Endodermal cell (in vitro differentiated cells): ENCODE results near the gene STUB1. TPM values are rescaled to one million over a fixed set of nuclear protein-coding genes. Genes with fewer than 3 reads are reported as not detected.

Experiments
- DNase-seq: peaks from one replicate; pipeline ENCODE4 v3.0.0-alpha.2; 2017
- H3K27ac ChIP-seq: 2 replicates; pipeline ENCODE4 v1.5.1; 2013; ENCODE audit warnings: mild to moderate bottlenecking, low read depth, low read length, moderate library complexity
- H3K27me3 ChIP-seq: 2 replicates; pipeline ENCODE4 v1.6.1; 2013; ENCODE audit warnings: mild to moderate bottlenecking, low read length, moderate library complexity; ENCODE audit not compliant: insufficient read depth, control insufficient read depth, poor library complexity, severe bottlenecking
- H3K36me3 ChIP-seq: 2 replicates; pipeline ENCODE4 v1.7.0; 2013; ENCODE audit warnings: mild to moderate bottlenecking, low read length, moderate library complexity; ENCODE audit not compliant: control insufficient read depth, insufficient read depth
- H3K4me1 ChIP-seq: one replicate; pipeline ENCODE4 v1.7.0; 2013; ENCODE audit warnings: low read length; ENCODE audit not compliant: control insufficient read depth, insufficient read depth
- H3K4me3 ChIP-seq: 2 replicates; pipeline ENCODE4 v1.5.1; 2013; ENCODE audit warnings: mild to moderate bottlenecking, low read length, moderate library complexity
- H3K9ac ChIP-seq: 2 replicates; pipeline ENCODE4 v1.6.1; 2013; ENCODE audit warnings: mild to moderate bottlenecking, low read length, moderate library complexity; ENCODE audit not compliant: poor library complexity, severe bottlenecking; ENCODE audit errors: extremely low read depth
- H3K9me3 ChIP-seq: 2 replicates; pipeline ENCODE4 v1.6.1; 2013; ENCODE audit warnings: mild to moderate bottlenecking, low read length, moderate library complexity; ENCODE audit not compliant: control insufficient read depth
- H3K27ac Mint-ChIP-seq: 2 replicates; pipeline ENCODE4 v1.8.0; 2020; ENCODE audit warnings: mixed read lengths
- H3K27me3 Mint-ChIP-seq: 2 replicates; pipeline ENCODE4 v1.8.0; 2021; ENCODE audit warnings: mild to moderate bottlenecking, mixed read lengths; ENCODE audit not compliant: insufficient read depth
- H3K36me3 Mint-ChIP-seq: 2 replicates; pipeline ENCODE4 v1.8.0; 2020; ENCODE audit warnings: low read depth, mixed read lengths
- H3K4me1 Mint-ChIP-seq: 2 replicates; pipeline ENCODE4 v1.8.0; 2020; ENCODE audit warnings: mixed read lengths
- H3K4me3 Mint-ChIP-seq: 2 replicates; pipeline ENCODE4 v1.8.0; 2020; ENCODE audit warnings: mild to moderate bottlenecking, moderate library complexity, mixed read lengths
- H3K9me3 Mint-ChIP-seq: 2 replicates; pipeline ENCODE4 v1.8.0; 2020; ENCODE audit warnings: mild to moderate bottlenecking, mixed read lengths
- WGBS, 2 experiments: methylation state at CpG; one replicate each; pipeline versions ENCODE4 v1.1.5 to v1.1.7; 2013; ENCODE audit warnings: missing lambda C conversion rate in 2 of 2, mixed read lengths in 1 of 2; ENCODE audit not compliant: insufficient coverage in 1 of 2, insufficient read length in 1 of 2; 5-methylcytosine and 5-hydroxymethylcytosine counted together
- total RNA-seq, 2 donors: library from RNA; stranded (reverse); fragmentation: NEBNext Ultra II Directional in 1 of 2; extraction: Animal tissue kit (Norgen Biotek cat#: 25700) in 1 of 2; gene quantifications; 2 replicates in 1 of 2; 3 replicates in 1 of 2; pipeline ENCODE4 v1.2.1, GENCODE V29; 2021
- TF ChIP-seq, protein P1 (sequence below): fragments of 200-600 bp; sonication (generic); conservative IDR thresholded peaks from 2 replicates; pipeline ENCODE4 v1.5.0; 2021; ENCODE audit warnings: antibody characterized with exemption, mild to moderate bottlenecking

STUB1 gene
- total RNA-seq, 2 donors from 2014 or later, result 105 to 124 TPM

DNA sequence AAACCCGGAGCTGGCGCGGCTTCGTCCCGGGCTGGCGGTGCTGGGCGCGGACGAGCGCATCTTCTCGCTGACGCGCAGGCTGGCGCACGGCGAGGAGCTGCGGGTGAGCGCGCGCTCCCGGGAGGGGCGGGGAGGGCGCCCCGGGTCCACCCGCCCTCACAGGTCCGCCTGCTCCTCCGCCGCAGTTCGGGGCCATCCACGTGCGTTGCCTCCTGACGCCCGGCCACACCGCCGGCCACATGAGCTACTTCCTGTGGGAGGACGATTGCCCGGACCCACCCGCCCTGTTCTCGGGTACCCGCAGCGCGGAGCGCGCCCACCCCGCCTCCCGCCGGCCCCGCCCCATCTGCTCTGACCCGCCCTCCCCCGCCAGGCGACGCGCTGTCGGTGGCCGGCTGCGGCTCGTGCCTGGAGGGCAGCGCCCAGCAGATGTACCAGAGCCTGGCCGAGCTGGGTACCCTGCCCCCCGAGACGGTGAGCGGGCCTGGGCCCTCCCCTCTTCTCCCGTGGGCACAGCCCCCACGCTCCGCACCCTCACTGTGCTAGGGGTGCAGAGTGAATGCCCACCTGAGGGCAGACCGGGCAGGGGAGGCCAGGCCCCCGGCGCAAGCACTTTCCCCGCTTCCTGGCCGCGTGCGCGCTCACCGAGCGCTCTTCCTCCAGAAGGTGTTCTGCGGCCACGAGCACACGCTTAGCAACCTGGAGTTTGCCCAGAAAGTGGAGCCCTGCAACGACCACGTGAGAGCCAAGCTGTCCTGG is 48.1 kb downstream of the STUB1 start:
- Mint-ChIP-seq H3K9me3 (no peaks in the 10 kb centered on the region), H3K27ac (no peak overlapping the region), H3K4me3 (peak overlapping the region; percentile 44), H3K4me1 (no peaks in the 10 kb centered on the region), H3K27me3 (peaks cover 15% of the 10 kb centered on the region), H3K36me3 (peaks cover 9% of the 10 kb centered on the region)
- H3K9me3 ChIP-seq, result no peaks in the 10 kb centered on the region
- WGBS, 2 experiments, result 3 to 4% methylated on average over 16 to 80 of the region's 80 CpGs
- peaks cover 19% of the 10 kb centered on the region for H3K27me3 ChIP-seq
- peaks cover 3% of the 10 kb centered on the region for H3K4me1 ChIP-seq
- TF ChIP-seq, protein P1, sequence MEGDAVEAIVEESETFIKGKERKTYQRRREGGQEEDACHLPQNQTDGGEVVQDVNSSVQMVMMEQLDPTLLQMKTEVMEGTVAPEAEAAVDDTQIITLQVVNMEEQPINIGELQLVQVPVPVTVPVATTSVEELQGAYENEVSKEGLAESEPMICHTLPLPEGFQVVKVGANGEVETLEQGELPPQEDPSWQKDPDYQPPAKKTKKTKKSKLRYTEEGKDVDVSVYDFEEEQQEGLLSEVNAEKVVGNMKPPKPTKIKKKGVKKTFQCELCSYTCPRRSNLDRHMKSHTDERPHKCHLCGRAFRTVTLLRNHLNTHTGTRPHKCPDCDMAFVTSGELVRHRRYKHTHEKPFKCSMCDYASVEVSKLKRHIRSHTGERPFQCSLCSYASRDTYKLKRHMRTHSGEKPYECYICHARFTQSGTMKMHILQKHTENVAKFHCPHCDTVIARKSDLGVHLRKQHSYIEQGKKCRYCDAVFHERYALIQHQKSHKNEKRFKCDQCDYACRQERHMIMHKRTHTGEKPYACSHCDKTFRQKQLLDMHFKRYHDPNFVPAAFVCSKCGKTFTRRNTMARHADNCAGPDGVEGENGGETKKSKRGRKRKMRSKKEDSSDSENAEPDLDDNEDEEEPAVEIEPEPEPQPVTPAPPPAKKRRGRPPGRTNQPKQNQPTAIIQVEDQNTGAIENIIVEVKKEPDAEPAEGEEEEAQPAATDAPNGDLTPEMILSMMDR, result no peak
- DNase-seq, result peak; percentile 91
- peaks cover 4% of the 10 kb centered on the region for H3K36me3 ChIP-seq
- H3K27ac ChIP-seq, result no peak overlapping the region
- H3K9ac ChIP-seq, result no peak overlapping the region
- peak overlapping the region; percentile 66 for H3K4me3 ChIP-seq

DNA sequence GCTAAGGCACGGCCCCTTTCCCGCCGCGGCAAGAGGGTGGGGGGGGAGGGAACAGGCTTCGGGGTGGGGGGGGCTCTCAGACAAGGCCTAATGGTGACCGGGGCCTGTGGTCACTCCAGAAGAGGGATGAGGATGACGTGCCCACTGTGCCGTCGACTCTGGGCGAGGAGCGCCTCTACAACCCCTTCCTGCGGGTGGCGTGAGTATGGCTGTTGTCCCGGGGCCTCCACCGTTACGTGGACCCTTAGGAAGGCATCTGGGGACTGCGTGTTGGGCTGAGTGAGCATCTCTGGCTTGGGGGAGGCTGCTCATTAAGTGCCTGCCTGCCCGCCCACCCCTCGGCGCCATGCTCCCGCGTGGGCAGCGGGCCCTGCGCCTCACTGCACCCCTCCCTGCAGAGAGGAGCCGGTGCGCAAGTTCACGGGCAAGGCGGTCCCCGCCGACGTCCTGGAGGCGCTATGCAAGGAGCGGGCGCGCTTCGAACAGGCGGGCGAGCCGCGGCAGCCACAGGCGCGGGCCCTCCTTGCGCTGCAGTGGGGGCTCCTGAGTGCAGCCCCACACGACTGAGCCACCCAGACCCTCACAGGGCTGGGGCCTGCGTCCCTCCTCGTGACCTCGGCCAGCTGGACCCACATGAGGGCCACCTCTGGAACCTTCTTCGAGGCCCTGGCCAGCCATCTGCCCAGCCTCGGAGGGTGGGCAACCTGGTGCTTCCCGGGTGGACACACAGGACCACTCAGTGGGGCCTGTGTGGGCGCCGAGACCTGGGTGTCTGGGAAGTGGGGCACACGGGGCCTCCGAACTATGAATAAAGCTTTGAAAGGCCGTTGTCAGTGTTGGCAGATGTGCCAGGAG is 48.9 kb downstream of the STUB1 start:
- Mint-ChIP-seq H3K4me3 (peak overlapping the region; percentile 44), H3K4me1 (no peaks in the 10 kb centered on the region), H3K27ac (no peak overlapping the region), H3K9me3 (no peaks in the 10 kb centered on the region), H3K27me3 (peaks cover 15% of the 10 kb centered on the region), H3K36me3 (peaks cover 9% of the 10 kb centered on the region)
- Histone ChIP-seq H3K36me3 (peaks cover 10% of the 10 kb centered on the region), H3K9me3 (no peaks in the 10 kb centered on the region), H3K27ac (no peak overlapping the region), H3K4me3 (no peak overlapping the region), H3K4me1 (peaks cover 3% of the 10 kb centered on the region), H3K9ac (no peak overlapping the region), H3K27me3 (peaks cover 19% of the 10 kb centered on the region)
- 81 to 88% methylated on average over 27 to 55 of the region's 55 CpGs for WGBS, 2 experiments
- peak; percentile 72 for DNase-seq
- TF ChIP-seq, protein P1, result no peak

DNA sequence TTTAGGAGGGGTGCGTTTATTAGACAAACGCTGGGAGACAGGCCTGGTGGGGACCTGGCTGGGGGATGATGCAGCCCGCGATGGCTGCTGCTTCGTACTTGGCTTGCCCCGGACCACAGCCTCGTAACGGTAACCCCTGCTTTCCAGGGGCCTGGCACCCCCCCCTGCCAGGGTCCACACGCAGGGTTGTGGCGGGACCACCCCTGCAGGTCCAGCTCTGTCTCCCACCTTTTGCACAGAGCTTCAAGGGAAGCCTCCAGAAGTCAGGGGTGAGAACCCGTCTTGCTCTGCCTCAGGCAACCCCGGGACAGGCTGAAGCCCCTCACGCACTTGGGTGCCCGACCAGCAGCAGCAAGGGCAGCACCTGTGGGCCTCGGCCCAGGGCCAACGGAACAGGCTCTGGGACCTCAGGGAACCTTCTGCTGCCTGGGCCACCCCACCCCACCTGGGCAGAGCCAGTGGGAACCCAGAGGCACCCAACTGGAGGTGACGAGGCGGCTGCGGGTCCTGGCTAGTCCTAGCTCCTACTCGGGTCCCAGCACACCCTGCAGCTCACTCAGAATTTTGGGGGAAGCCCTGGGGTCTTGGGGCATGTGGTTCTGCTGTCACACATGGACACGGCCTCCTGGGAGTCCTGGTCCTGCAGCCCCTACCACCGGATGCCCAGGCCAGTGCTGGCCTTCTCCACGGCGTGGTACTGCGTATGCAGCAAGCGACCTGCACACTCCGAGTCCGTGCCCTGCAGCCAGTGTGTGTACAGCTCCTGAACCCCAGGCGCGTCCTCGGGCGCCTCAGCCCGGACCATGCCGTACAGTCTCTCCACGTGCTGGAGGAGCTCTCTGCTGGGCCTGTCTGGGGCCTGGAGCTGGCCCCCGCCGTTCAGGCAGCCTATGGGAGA is 49.8 kb downstream of the STUB1 start:
- 94 to 97% methylated on average over 24 to 37 of the region's 37 CpGs for WGBS, 2 experiments
- no peak overlapping the region for H3K9ac ChIP-seq
- H3K9me3 ChIP-seq, result no peaks in the 10 kb centered on the region
- H3K4me1 ChIP-seq, result peaks cover 3% of the 10 kb centered on the region
- TF ChIP-seq, protein P1, result no peak
- no peak overlapping the region for H3K27ac Mint-ChIP-seq
- H3K36me3 ChIP-seq, result peaks cover 10% of the 10 kb centered on the region
- H3K4me1 Mint-ChIP-seq, result no peaks in the 10 kb centered on the region
- no peak overlapping the region for H3K27ac ChIP-seq
- no peak overlapping the region for H3K4me3 ChIP-seq
- H3K27me3 Mint-ChIP-seq, result peaks cover 14% of the 10 kb centered on the region
- peaks cover 19% of the 10 kb centered on the region for H3K27me3 ChIP-seq
- H3K4me3 Mint-ChIP-seq, result no peak overlapping the region
- DNase-seq, result no peak
- H3K36me3 Mint-ChIP-seq, result peaks cover 9% of the 10 kb centered on the region
- H3K9me3 Mint-ChIP-seq, result no peaks in the 10 kb centered on the region
